ENCODE data around the gene PPP3CA. TPM values are rescaled to one million over a fixed set of nuclear protein-coding genes. Genes with fewer than 3 reads are reported as not detected.

Gene PPP3CA
- total and polyA plus RNA-seq, 2 of the 8 experiments (the other 6 are each of a cell fraction or from before 2014, with no cell fraction given), result 7.9 to 35.0 TPM

DNA sequence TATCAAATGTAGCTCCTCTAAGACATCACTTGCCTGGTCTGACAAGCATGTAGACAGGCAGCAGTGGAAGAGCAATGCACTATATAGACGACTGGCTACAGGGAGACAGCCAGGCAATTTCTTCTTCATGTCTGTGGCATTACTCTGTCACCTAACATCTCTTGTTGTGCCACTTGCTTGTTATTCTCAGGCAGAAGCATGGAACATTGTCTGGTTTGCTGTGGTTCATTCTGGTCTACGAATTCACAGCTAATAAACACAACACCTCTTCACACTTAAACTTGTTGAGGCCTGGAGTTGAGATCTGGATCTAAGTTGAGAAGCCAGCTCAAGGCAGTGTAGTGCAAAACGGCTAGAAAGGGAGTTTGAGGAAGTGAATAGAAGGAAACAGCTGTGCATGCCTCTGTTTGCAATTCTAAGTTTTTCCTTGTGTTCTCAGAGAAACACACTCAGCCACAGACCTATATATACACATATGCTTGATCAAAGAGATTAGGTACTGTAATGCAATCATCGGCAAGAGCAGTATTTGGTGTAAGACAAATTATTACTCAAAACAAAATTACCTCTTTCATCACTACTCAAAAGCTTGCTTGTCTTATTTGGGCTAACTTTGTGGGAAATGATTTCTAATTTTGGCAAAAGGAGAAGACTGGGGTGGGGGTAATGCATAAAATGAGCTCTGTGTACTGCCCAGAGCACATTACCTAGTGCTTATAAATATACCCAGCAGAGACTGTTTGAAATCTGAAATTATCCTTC, 243.8 kb downstream of the PPP3CA start:
- H2BK12ac ChIP-seq (ENCODE audit: low read depth, low read length), result no peak overlapping the region
- no peak overlapping the region for H2AK5ac ChIP-seq (ENCODE audit: low read depth, low read length)
- no peak overlapping the region for H3K18ac ChIP-seq (ENCODE audit: extremely low read depth, low read length)
- H3K4me2 ChIP-seq (ENCODE audit: insufficient read depth in 1 of 2, low read depth in 2 of 2, low read length in 2 of 2), result no peak overlapping the region
- POLR2A ChIA-PET (ENCODE audit: partially characterized antibody), result interaction anchor here (0.9 kb wide), 1 partner anchor 8 kb away, joined by 3 read pairs; no protein-coding TSS in a partner anchor
- no peak overlapping the region for H2AFZ ChIP-seq (ENCODE audit: low read length)
- no peaks in the 10 kb centered on the region for H3K79me2 ChIP-seq (ENCODE audit: control insufficient read depth in 1 of 2, insufficient read depth in 2 of 2, low read length in 2 of 2)
- no peak overlapping the region for H3K4ac ChIP-seq (replicated peaks; ENCODE audit: insufficient read length, low read depth, low read length)
- H3K4me1 ChIP-seq (replicated peaks in 1 of 4; ENCODE audit: control insufficient read depth in 3 of 4, insufficient read depth in 4 of 4, low read length in 3 of 4), result peaks cover 0 to 5% (median 2%) of the 10 kb centered on the region in 4 experiments; a peak in 3 of 7 replicates
- DNase-seq (ENCODE audit: low read depth in 1 of 2, low spot score in 2 of 2) (no peak), FAIRE-seq (no peak)
- no peak overlapping the region for H2BK20ac ChIP-seq (ENCODE audit: low read length)
- no peaks in the 10 kb centered on the region for H3K79me1 ChIP-seq (ENCODE audit: low read depth, low read length)
- no peaks in the 10 kb centered on the region for H3K27me3 ChIP-seq (replicated peaks in 1 of 4; ENCODE audit: control insufficient read depth in 3 of 4, extremely low read depth in 1 of 4, insufficient read depth in 3 of 4, low read length in 3 of 4)
- H3K14ac ChIP-seq (ENCODE audit: insufficient read length), result no peak overlapping the region
- H3K27ac ChIP-seq (ENCODE audit: low read depth, low read length), result no peak overlapping the region
- no peaks in the 10 kb centered on the region for H3K23me2 ChIP-seq (ENCODE audit: low read depth, low read length)
- H2BK120ac ChIP-seq (replicated peaks; ENCODE audit: low read depth, low read length), result no peak overlapping the region
- no peak overlapping the region for H2BK5ac ChIP-seq (ENCODE audit: low read depth, low read length)
- CTCF ChIA-PET (ENCODE audit: partially characterized antibody), result interaction anchor here (0.6 to 2.1 kb wide), 4 partner anchors 11 to 430 kb away, joined by 3 to 8 read pairs (median 3); no protein-coding TSS in a partner anchor
- TF ChIP-seq, protein P1, sequence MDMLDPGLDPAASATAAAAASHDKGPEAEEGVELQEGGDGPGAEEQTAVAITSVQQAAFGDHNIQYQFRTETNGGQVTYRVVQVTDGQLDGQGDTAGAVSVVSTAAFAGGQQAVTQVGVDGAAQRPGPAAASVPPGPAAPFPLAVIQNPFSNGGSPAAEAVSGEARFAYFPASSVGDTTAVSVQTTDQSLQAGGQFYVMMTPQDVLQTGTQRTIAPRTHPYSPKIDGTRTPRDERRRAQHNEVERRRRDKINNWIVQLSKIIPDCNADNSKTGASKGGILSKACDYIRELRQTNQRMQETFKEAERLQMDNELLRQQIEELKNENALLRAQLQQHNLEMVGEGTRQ (IDR thresholded peaks at IDR 0.05; ENCODE audit: low read length), result no peak
- H3K23ac ChIP-seq (ENCODE audit: insufficient read length), result no peak overlapping the region
- no peak overlapping the region for H4K91ac ChIP-seq (replicated peaks; ENCODE audit: insufficient read length, low read length)
- H3K36me3 ChIP-seq (ENCODE audit: control insufficient read depth in 2 of 4, insufficient read depth in 4 of 4, low read length in 3 of 4), result no peaks in the 10 kb centered on the region; a peak in 1 of 8 replicates
- no peaks in the 10 kb centered on the region for H4K20me1 ChIP-seq (replicated peaks in 1 of 2; ENCODE audit: control insufficient read depth in 1 of 2, insufficient read depth in 2 of 2, low read length in 2 of 2)
- H3K9me3 ChIP-seq (ENCODE audit: insufficient read depth in 2 of 2, low read depth in 1 of 2, low read length in 1 of 2), result no peaks in the 10 kb centered on the region
- H3K9ac ChIP-seq (replicated peaks in 1 of 4; ENCODE audit: extremely low read depth in 1 of 4, low read depth in 3 of 4, low read length in 3 of 4), result no peak overlapping the region
- WGBS, 2 experiments (ENCODE audit: extremely low coverage in 1 of 2, insufficient coverage in 1 of 2, insufficient read length in 1 of 2, insufficient replicate concordance in 2 of 2, low coverage in 1 of 2, low lambda C conversion rate in 2 of 2, missing lambda C conversion rate in 1 of 2), result 77% methylated on average over 4 of the region's 4 CpGs; no CpG with 5 or more reads in 1 of the 2 experiments
- no peak overlapping the region for H4K8ac ChIP-seq (ENCODE audit: extremely low read depth, insufficient read depth, low read length)
- H4K5ac ChIP-seq (ENCODE audit: insufficient read length, low read depth, low read length), result no peak overlapping the region
- H3K56ac ChIP-seq (replicated peaks; ENCODE audit: insufficient read length, low read depth, low read length), result no peak overlapping the region
- no peak overlapping the region for H2BK15ac ChIP-seq (ENCODE audit: low read length)
- no peak overlapping the region for H3K4me3 ChIP-seq (ENCODE audit: extremely low read depth in 1 of 4, insufficient read depth in 2 of 4, low read depth in 3 of 4, low read length in 4 of 4)

All from H1 (cell line).